KG1 (cell line): ENCODE measurements around the gene FADS1.

Experiments used
- DNase-seq: peaks from one replicate; lab custom pipeline; 2025; lab: John Stamatoyannopoulos, UW

The FADS1 gene

DNA sequence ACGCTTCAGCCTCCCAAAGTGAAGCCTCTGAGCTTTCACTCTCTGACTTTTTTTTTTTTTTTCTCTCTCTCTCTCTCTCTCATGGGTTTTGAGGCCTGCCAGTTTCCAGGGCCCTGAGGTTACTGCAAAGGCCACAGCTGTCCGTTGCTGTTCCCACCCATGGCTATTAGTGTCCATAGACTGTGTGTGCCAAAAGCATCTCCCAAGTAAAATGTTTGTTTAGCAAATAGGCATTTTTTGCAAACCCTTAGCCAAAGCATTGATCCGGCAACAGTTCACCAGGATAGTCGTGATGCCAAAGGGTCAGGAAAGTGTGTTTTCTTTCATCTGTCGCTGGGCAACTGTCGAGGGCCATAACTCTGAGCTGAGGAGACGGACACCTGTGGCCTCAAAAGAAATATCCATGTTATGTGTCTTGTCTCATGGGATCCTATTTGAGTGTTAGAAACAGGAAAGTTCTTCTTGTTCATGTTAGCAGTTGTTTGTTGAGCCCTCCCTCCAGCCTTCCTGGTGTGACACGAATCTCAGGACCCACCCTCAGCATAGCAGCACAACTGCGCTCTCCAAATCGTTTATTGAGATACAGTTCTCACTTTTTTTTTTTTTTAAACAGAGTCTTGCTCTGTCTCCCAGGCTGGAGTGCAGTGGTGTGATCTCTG, 29.7 kb upstream of the FADS1 start:
- no peak for DNase-seq

DNA sequence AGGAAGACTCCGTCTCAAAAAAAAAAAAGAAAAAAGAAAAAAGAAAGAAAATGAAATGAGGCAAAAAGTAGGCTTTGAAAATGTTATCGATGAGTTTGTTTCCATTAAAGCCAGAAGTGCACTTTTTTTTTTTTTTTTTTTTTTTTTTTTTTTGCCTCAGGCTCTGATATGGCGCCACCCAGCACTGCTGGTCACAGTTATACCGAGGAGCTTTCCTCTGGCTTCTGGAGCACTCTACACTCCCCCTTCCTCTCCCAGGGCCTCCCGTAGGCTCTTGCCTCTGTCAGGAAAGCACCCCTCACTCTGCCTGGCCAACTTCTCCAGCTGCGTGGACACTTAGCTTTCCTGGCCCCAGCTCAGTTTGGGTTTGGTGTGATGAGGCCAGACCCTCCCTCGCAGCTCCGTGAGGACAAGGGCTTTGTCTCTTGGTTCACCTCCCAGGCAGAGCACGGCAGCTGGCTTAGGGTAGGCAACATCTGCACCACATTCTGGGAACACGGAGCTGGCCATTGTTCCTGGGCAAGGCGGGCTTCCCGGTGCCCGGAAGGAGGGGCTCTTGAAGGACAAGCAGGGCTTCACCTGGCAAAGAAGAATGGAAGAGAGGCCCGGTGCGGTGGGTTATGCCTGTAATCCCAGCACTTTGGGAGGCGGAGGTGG, 28.2 kb upstream of the FADS1 start:
- DNase-seq = no peak

DNA sequence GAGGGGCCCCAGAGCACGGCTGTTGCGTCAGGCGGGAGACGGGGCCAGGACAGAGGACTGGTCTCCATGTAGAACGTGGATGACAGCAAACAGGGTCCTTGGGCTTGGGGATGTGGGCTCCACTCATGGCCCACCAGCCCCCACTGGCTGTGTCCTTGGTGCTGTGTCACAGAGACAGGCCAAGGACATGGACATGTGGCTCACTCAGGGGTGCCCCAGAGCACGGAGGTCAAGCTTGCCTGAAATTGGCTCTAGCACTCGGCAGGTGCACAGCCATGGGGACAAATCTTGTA, 25.7 kb upstream of the FADS1 start:
- no peak for DNase-seq

DNA sequence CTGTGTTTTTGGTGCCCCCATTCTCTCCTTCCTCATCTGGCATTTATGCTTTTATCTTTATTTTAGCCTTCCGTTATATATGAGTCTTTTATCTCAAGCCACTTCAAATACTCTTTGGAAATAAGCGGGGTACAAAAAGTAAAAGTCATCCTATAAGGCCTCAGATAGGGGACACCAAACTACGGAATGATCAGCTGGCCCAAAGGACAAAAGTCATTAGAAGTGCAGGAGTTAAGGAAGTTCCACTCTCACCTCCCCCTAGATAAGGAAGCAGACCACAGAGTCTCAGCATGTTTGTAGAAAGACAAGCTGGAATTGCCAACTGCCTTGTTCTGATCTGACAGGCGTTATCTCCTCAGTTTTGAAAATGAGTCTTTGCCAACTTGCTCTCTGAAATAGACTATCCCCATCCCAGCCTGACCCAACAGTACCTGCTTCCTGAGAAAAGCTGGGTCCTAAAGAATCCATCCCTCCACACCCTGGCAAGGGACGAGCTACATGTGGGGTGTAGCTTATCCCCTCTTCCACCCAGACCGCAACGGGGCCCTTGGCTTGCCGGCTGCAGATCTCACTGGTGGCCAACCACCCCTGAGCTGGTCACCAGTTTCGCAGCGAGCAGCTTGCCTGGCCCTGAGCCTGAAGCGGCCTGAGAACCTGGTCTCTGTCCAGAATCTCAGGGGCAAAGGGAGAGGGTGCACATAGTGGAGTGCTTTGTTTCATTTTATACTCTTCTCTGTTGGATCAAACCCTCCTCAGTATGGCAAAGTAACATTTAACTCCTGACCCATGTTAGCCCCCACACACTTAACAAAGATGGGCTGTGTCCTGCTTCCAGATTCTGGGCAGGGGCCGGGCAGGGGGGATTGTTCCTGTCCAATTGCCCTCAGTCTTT, 25.1 kb upstream of the FADS1 start:
- no peak for DNase-seq

DNA sequence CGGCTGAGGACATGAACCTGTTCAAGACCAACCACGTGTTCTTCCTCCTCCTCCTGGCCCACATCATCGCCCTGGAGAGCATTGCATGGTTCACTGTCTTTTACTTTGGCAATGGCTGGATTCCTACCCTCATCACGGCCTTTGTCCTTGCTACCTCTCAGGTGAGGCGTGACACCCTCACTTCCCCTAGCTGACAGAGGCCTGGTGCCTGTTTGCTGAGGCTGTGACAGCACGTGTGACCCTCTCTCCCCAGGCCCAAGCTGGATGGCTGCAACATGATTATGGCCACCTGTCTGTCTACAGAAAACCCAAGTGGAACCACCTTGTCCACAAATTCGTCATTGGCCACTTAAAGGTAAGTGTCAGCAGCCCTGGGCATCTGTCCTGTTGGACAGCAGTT, 23.6 kb upstream of the FADS1 start:
- DNase-seq = no peak

DNA sequence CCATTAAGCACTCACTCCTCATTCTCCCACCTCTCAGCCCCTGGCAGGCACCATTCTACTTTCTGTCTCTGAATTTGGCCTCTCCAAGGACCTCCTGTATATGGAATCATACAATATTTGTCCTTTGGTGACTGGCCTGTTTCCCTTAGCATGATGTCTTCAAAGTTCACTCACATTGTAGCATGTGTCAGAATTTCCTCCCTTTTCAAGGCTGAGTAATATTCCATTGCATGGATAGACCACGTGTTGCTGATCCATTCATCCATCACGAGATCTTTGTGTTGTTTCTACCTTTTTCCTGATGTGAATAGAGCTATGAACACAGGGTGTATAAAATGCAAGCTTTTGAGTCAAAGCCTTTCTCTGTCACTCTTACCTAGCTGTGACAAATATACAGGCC, 22.9 kb upstream of the FADS1 start:
- no peak for DNase-seq

DNA sequence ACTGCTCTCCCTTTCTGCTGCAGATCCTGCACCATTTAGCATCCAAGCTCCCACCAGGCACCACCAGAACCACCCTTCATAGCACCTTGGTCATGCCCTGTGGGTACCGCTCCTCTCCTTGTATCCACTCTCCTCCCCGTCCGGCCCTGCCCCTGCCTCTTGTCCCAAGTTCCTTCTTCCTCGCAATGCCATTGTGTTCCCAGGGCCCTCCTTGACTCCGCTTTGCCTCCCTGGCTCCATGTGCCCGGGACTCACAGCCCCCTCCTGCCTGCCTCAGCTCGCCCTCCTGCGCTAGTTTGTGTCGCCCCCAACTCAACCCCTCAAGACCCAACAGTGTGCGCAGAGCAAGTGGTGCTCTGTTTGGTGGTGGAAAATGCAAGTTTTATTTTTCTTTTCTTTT, 22.1 kb upstream of the FADS1 start:
- DNase-seq = no peak

DNA sequence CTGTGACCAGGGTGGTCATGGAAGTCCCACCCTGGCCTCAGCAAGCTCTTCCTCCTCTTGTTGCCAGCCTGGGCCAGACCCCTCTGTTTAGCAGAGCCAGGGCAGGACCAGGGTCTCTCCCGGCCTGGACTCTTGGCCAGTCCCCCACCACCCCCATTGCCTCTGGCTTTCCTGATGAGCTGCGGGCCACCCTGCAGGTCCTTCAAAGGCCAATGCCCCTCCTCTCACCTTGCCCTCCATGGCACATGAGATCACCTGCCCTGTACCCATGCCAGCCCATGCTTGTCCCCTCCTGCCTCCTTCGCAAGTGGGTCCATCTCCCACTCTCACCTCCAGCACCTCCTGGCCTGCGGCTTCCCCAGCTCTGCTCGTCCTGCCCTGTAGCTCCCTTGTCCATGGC, 21.7 kb upstream of the FADS1 start:
- no peak for DNase-seq

DNA sequence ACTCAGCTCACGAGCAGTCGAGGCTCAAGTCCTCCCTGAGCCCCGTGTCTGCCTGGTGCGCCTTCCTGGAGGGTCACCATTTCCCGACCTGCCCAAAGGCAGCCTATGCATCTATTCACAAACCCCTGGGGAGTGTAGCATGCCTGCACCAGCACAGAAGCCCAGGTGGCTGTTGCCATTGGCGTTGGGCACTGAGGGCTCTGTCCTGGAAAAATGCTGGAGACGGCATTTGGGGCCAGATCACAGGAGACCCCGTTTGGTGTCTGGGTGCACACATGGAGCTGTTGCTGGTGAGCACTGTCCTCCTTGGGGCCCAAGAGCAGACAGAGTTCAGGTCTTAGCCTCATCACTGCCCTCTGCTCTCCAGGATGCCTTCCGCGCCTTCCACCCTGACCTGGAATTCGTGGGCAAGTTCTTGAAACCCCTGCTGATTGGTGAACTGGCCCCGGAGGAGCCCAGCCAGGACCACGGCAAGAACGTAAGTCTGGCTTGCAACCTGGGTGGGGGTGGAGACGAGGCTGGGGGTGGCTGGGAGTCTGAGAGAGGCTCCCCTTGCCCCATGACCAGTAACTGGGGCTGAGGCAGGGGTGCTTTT, 20.7 kb upstream of the FADS1 start:
- no peak for DNase-seq

DNA sequence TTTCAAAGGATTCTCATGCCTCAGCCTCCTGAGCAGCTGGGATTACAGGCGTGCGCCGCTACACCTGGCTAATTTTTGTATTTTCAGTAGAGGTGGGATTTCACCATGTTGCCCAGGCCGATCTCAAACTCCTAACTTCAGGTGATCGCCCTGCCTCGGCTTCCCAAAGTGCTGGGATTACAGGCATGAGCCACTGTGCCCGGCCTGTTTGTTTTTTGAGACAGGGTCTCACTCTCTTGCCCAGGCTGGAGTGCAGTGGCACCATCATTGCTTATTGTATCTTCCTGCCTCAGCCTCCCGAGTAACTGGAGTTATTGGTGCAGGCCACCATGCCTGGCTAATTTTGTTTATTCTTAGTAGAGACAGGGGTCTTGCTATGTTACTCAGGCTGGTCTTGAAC, 19.4 kb upstream of the FADS1 start:
- DNase-seq = no peak

DNA sequence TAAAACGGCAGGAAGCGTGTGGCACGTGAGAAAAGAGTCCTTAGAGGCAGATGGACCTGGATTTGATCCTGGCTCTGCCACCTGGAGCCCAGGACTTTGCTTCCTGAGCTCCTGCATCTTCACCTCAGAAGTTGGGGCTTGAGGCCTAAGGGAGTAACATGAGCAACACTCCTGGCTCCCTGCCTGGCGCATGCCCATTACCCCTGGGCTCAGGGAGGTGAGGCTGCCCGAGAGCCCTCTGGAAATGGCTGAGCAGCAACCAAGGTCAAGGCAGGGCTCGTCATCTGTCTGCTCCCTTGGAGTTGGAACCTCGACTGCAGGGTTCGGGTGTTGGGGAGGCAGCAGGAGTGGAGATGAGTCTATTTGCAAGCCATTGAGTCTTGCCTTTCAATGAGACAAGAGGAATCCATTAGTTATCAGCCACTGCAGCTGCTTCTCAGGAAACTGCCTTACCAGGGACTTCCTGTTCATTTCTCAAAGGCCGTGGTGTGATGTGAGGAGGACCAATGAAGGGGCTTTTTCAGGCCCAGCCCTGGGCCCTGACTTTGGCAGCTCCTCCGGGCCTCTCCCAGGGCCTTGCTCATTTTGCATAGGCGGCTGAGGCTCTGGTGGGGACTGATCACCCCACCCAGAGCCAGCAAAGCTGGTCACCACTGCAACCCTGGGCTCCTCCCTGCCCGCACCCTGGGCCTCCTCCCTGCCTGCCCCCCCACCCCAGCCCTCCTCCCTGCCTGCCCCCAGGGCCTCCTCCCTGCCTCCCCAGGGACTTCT, 17.7 kb upstream of the FADS1 start:
- DNase-seq = peak; percentile 96

DNA sequence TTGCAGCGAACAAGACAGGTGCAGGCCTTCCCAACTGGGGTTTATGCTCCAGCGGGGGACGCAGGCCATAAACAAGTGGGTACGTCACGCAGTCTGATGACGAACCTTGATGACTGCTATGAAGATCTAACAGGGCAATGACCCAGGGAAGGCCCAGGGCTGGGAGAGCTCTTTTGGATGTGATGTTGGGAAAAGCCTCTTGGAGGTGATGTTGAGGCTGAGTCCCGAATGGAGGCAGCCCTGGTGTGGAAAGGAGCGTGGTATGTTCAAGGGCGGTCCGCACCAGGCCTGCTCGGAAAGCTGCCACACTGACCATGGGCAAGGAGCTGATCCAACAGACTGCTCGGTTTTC, 17.1 kb upstream of the FADS1 start:
- no peak for DNase-seq

DNA sequence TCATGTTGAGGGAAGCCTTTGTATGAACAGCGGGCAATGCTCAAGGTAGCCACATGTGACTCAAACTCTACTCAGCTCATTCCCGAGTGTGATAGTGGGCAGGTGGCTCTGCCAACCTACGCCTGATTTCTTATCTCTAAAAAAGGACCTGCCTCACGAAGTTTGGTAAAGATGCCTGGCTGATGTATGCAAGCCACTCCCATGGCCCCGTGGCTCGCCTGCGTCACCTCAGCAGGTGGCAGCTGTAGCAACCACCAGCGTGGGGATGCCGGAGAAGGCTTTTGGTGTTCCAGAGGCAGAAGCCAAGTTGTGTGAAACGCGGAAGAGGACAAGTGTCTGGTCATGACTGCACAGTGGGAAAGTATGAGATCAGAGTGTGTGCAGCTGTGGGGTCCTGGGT, 16.7 kb upstream of the FADS1 start:
- DNase-seq = no peak

DNA sequence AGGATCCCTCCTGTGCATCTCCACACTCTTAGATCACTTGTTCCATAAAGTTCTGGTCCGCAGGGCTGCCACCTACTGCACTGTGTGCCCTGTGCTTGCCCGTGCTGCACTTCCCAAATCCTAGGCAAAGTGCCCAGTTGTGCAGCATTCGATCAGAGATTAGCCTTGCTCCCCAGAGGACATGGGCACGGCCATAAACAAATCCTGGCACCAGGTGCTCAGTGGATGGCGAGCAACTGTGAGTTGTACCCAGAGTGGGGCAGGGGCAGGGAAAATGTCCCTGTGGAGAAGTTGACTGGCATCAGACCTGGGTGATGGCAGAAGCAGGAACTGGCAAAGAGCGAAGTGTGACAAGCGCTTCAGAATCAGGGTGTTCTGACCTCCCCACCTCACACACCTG, 16.0 kb upstream of the FADS1 start:
- DNase-seq = no peak

DNA sequence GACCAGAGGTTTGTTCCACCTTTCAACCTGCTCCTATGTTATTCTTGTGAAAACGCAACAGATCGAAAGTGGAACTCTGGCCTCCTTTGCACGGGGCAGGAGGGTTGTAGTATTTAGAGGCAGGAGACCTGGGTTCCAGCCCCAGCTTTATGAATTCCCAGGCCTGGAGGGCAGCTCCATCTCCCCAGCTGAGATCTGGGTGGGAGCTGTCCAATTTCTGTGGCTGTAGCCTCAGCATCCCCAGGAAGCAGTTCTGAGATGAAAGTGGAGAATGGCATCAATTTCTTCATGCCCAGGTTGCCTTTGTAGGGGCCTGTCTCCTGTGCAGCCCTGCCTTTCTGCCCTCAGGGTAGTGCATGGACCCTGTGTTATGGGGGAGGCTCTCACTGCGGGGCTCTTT, 15.4 kb upstream of the FADS1 start:
- DNase-seq = no peak

DNA sequence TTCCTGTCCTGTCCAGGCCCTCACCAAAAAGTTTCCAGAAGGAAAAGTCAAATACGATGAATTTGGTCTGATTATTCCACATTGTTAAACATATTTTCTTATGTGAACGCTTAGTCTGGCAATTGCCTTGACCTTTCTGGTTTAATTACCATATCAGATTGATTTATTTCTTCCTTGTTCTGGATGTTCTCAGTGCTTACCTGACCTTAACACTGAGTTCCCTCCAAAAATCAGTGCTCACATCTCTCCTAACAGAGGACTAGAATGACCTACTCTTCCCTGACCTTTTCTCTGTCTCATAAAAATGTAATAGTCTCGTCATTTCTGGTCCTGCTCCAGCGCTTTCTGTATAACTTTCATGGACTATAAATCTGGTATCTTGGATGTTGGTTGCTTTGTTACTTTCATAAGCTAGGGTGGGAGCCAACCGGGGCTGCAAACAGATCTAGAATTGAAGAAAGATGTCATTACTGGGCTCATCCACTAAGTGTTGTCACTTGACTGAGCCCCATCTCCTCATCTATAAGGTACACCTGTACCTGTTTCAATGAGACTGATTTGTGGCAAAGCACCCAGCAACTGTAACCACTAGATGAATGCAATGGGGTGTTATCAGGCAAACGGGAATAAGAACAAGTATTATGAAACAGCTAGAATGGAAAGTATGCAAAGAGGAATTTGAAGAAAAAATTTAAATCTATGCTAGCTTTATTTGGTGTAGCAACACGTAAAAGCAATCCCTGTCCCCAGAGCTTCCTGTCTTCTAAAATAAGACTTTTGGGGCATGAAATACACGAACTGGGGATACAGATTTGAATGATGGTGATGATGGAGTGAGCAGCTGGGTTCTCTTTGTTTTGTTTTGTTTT, 13.7 kb upstream of the FADS1 start:
- DNase-seq = no peak

DNA sequence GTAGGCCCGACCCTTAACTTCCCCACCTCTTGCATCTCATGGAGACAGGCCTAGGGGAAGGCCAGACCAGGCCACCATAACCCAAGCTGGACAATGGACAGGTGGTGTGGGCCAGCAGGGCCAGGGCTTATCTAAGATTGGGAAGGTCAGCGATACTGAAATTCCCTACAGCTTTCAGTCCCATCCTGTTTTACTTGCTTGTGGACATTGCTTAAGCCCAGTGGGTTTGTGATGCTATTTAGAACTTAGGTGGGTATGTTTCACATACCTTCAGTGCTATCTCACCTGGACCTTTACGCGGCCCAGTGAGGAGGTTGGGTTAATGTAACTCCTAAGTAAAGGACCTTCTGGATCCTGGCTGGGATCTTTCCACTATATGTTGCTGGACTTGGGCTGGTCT, 13.0 kb upstream of the FADS1 start:
- DNase-seq = no peak

DNA sequence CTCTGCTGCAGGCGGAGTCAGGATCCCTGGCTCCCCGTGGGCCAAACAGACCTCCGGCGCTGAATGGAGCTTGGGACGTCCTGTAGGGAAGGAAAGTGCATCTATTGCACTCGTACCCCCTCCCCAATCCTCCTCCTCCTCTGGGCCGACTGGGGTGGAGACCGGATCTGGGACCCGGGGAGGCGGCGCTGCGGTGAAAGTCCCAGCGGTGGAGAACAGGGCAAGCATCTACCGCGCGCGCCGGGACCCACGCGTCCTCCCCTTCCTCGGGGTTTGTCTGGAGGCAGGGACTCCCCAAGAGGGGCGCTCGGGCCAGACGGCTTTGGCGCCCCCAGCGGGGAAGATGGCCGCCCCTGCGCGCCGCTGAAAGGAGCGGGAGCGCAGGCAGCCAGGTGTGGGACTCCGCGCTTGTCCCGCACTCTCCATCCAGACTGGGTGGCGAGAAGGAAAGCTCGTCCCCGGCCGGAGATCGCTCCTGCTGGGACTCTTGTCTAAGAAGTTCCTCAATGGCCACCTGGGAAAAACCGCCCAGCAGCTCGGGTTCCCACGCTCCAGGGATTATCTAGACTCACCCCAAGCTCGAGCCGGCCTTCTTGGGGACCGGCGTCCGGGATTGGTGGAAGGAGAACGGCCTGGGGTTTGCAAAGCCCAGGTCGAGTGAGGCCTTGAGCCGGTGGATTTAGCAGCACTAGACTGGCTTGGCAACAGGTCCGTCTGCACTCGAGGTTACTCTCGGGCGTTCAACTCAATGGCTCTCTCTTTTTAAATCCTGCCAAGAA, 12.0 kb upstream of the FADS1 start:
- DNase-seq = peak; percentile 31

DNA sequence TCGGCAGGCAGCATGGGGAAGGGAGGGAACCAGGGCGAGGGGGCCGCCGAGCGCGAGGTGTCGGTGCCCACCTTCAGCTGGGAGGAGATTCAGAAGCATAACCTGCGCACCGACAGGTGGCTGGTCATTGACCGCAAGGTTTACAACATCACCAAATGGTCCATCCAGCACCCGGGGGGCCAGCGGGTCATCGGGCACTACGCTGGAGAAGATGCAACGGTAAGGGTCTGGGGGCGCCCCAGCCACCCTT, 11.5 kb upstream of the FADS1 start:
- no peak for DNase-seq

DNA sequence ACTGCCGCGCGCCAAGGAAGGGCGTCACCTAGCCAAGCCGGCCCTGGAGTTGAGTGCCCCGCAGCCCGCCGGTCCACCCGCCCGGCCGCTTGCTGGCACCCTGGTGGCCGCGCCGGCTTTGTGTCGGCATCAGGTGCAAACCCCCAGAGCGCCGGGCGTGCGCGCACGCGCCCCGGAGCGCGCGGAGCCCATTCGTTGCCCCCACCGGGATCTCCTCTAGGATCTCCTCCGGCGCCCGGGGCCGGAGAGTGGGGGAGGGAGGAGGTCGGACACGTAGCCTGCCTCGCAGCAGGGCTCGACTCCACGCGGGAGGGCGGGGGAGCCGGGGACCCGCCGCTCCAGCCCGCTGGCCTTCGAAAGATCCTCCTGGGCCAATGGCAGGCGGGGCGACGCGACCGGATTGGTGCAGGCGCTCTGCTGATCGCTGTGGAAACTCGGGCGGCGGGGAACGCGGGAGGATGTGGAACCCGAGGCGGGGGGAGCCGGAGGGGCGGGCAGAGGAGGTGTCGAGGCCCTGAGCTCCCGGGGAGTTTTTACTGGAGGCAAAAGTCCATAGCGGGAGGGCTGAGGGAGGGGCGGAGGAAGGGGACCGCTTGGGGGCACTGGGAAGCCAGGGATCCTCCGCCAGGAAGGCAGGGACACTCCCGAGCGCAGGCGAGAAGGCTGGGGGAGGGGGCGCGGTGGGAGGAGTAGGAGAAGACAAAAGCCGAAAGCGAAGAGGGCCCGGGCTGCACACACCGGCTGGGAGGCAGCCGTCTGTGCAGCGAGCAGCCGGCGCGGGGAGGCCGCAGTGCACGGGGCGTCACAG, 11.0 kb upstream of the FADS1 start, which contains the start of gene FADS2:
TSS of gene FADS2 (plus strand) at position 730 of the 808 bp plus-strand sequence. CDS start 91 bp downstream, outside the sequence.
- peak; percentile 94 for DNase-seq
